Activated naive CD4-positive, alpha-beta T cell treated with anti-CD3 and anti-CD28 coated beads, Interleukin-2, amount 10 ng/mL, durations not matched to agents 7 days and 5 days (primary cell): Measurements from ENCODE around the gene HPCAL1.
"Not testable (repeated sequence)": the region's sequence is repeated elsewhere in the genome, so short reads cannot be mapped to it uniquely, and the experiment has no call there.

Source experiments
- CTCF ChIA-PET: fragments of 350-600 bp; sonication (Branson Sonifier 250); formaldehyde crosslinking; loops from one replicate; lab custom pipeline; 2021; ENCODE audit warnings: antibody characterized with exemption; lab: Charles Lee
- DNase-seq: peaks from one replicate; pipeline ENCODE4 v3.0.0-alpha.2; 2020
- H3K27ac Mint-ChIP-seq: one replicate; pipeline ENCODE4 v1.8.0; 2021; ENCODE audit warnings: mild to moderate bottlenecking, moderate library complexity, mixed read lengths
- H3K27me3 Mint-ChIP-seq: one replicate; pipeline ENCODE4 v1.8.0; 2021; ENCODE audit warnings: mild to moderate bottlenecking, mixed read lengths
- H3K36me3 Mint-ChIP-seq: one replicate; pipeline ENCODE4 v1.8.0; 2021; ENCODE audit warnings: mixed read lengths
- H3K4me1 Mint-ChIP-seq: one replicate; pipeline ENCODE4 v1.8.0; 2021; ENCODE audit warnings: mixed read lengths
- H3K4me3 Mint-ChIP-seq: one replicate; pipeline ENCODE4 v1.8.0; 2021; ENCODE audit warnings: mild to moderate bottlenecking, moderate library complexity, mixed read lengths
- H3K9me3 Mint-ChIP-seq: one replicate; pipeline ENCODE4 v1.8.0; 2021; ENCODE audit warnings: mixed read lengths

HPCAL1 gene

GRCh38 chr2:10441948-10442347 lies 139.2 kb downstream of the HPCAL1 start:
- Mint-ChIP-seq H3K27me3 (no peaks in the 10 kb centered on the region), H3K4me3 (no peak overlapping the region), H3K4me1 (peaks cover 22% of the 10 kb centered on the region), H3K27ac (no peak overlapping the region), H3K9me3 (no peaks in the 10 kb centered on the region), H3K36me3 (peaks cover 41% of the 10 kb centered on the region)
- DNase-seq = peak; percentile 10
- CTCF ChIA-PET = no interaction called here

GRCh38 chr2:10442469-10443126 lies 139.9 kb downstream of the HPCAL1 start:
- Mint-ChIP-seq H3K36me3 (peaks cover 41% of the 10 kb centered on the region), H3K4me1 (peaks cover 28% of the 10 kb centered on the region)
- H3K27ac Mint-ChIP-seq, H3K27me3 Mint-ChIP-seq, DNase-seq, H3K4me3 Mint-ChIP-seq, H3K9me3 Mint-ChIP-seq: not testable (repeated sequence)
- CTCF ChIA-PET = interaction anchor here (1.2 kb wide), 1 partner anchor 7 kb away, joined by 7 read pairs; no protein-coding TSS in a partner anchor

- Mint-ChIP-seq H3K4me3 (no peak overlapping the region), H3K9me3 (no peaks in the 10 kb centered on the region), H3K36me3 (peaks cover 40% of the 10 kb centered on the region), H3K27ac (no peak overlapping the region), H3K4me1 (peaks cover 32% of the 10 kb centered on the region), H3K27me3 (no peaks in the 10 kb centered on the region)
- DNase-seq = no peak
- CTCF ChIA-PET = interaction anchor here (0.9 to 4.0 kb wide), 3 partner anchors 9 to 215 kb away, joined by 4 to 31 read pairs (median 5); no protein-coding TSS in a partner anchor
Measured at GRCh38 chr2:10444463-10444862, 141.8 kb downstream of the HPCAL1 start.

GRCh38 chr2:10446631-10447030 lies 143.9 kb downstream of the HPCAL1 start:
- no peak for DNase-seq
- no peaks in the 10 kb centered on the region for H3K9me3 Mint-ChIP-seq
- no peaks in the 10 kb centered on the region for H3K27me3 Mint-ChIP-seq
- CTCF ChIA-PET = interaction anchor here (1.0 to 4.0 kb wide), 7 partner anchors 11 to 374 kb away, joined by 3 to 31 read pairs (median 7); no protein-coding TSS in a partner anchor
- H3K36me3 Mint-ChIP-seq = peaks cover 31% of the 10 kb centered on the region
- H3K27ac Mint-ChIP-seq = no peak overlapping the region
- peak overlapping the region; percentile 63 for H3K4me3 Mint-ChIP-seq
- H3K4me1 Mint-ChIP-seq = peaks cover 39% of the 10 kb centered on the region

- Mint-ChIP-seq H3K27ac (peak overlapping the region; percentile 88), H3K4me1 (peaks cover 42% of the 10 kb centered on the region), H3K9me3 (no peaks in the 10 kb centered on the region), H3K27me3 (no peaks in the 10 kb centered on the region), H3K36me3 (peaks cover 23% of the 10 kb centered on the region), H3K4me3 (peak overlapping the region; percentile 87)
- CTCF ChIA-PET = interaction anchor here (1.0 to 4.0 kb wide), 6 partner anchors 12 to 307 kb away, joined by 3 to 31 read pairs (median 8); no protein-coding TSS in a partner anchor
- DNase-seq = peak; percentile 68
Measured at GRCh38 chr2:10447300-10447894, 144.7 kb downstream of the HPCAL1 start.

- peak; percentile 97 for DNase-seq
- peak within 1 kb of the TSS; percentile 94 for H3K27ac Mint-ChIP-seq
- H3K4me3 Mint-ChIP-seq = peak within 1 kb of the TSS; percentile 87
- no peaks in the 10 kb centered on the region for H3K9me3 Mint-ChIP-seq
- peaks cover 21% of the 10 kb centered on the region for H3K36me3 Mint-ChIP-seq
- H3K4me1 Mint-ChIP-seq = peaks cover 42% of the 10 kb centered on the region
- no peaks in the 10 kb centered on the region for H3K27me3 Mint-ChIP-seq
- CTCF ChIA-PET = interaction anchor here (1.0 to 4.0 kb wide), 5 partner anchors 13 to 219 kb away, joined by 4 to 31 read pairs (median 8); no protein-coding TSS in a partner anchor
Measured at GRCh38 chr2:10447895-10448575, 145.3 kb downstream of the HPCAL1 start, which contains the start of gene ODC1. Gene ODC1 (minus strand): TSS chr2:10448327. CDS start chr2:10445032, 3,295 bp downstream.

GRCh38 chr2:10448576-10449485 lies 146.1 kb downstream of the HPCAL1 start:
- Mint-ChIP-seq H3K36me3 (peaks cover 14% of the 10 kb centered on the region), H3K27me3 (no peaks in the 10 kb centered on the region)

GRCh38 chr2:10449486-10449831 lies 146.8 kb downstream of the HPCAL1 start:
- Mint-ChIP-seq H3K36me3 (peaks cover 9% of the 10 kb centered on the region), H3K9me3 (no peaks in the 10 kb centered on the region), H3K27ac (peak overlapping the region; percentile 94), H3K4me1 (peaks cover 43% of the 10 kb centered on the region), H3K4me3 (peak overlapping the region; percentile 78), H3K27me3 (no peaks in the 10 kb centered on the region)
- no peak for DNase-seq
- CTCF ChIA-PET = no interaction called here

More at GRCh38 chr2:10448576-10449485, 146.1 kb downstream of the HPCAL1 start:
- H3K9me3 Mint-ChIP-seq = no peaks in the 10 kb centered on the region
- H3K27ac Mint-ChIP-seq = peak overlapping the region; percentile 94
- H3K4me3 Mint-ChIP-seq = peak overlapping the region; percentile 78
- peak; percentile 96 for DNase-seq
- CTCF ChIA-PET = interaction anchor here (2.1 to 2.8 kb wide), 2 partner anchors 211 to 219 kb away, joined by 8 to 16 read pairs; no protein-coding TSS in a partner anchor
- peaks cover 45% of the 10 kb centered on the region for H3K4me1 Mint-ChIP-seq

- Mint-ChIP-seq H3K4me1 (peaks cover 37% of the 10 kb centered on the region), H3K27ac (no peak overlapping the region), H3K27me3 (peaks cover 5% of the 10 kb centered on the region), H3K36me3 (peaks cover 3% of the 10 kb centered on the region), H3K9me3 (no peaks in the 10 kb centered on the region), H3K4me3 (peak overlapping the region; percentile 78)
- CTCF ChIA-PET = interaction anchor here (0.5 to 0.6 kb wide), 2 partner anchors 209 to 308 kb away, joined by 3 read pairs; no protein-coding TSS in a partner anchor
- peak; percentile 17 for DNase-seq
Measured at GRCh38 chr2:10449838-10450691, 147.4 kb downstream of the HPCAL1 start.

GRCh38 chr2:10451819-10452218 lies 149.1 kb downstream of the HPCAL1 start:
- peaks cover 1% of the 10 kb centered on the region for H3K36me3 Mint-ChIP-seq
- H3K27ac Mint-ChIP-seq = no peak overlapping the region
- no peaks in the 10 kb centered on the region for H3K9me3 Mint-ChIP-seq
- H3K4me1 Mint-ChIP-seq = peaks cover 23% of the 10 kb centered on the region
- no peak for DNase-seq
- no peak overlapping the region for H3K4me3 Mint-ChIP-seq
- H3K27me3 Mint-ChIP-seq = peaks cover 13% of the 10 kb centered on the region
- CTCF ChIA-PET = no interaction called here

GRCh38 chr2:10452312-10452711 lies 149.6 kb downstream of the HPCAL1 start:
- Mint-ChIP-seq H3K27me3 (peaks cover 17% of the 10 kb centered on the region), H3K36me3 (peaks cover 1% of the 10 kb centered on the region), H3K9me3 (no peaks in the 10 kb centered on the region), H3K27ac (no peak overlapping the region), H3K4me3 (no peak overlapping the region), H3K4me1 (peaks cover 19% of the 10 kb centered on the region)
- no peak for DNase-seq
- CTCF ChIA-PET = no interaction called here

GRCh38 chr2:10452956-10453904 lies 150.5 kb downstream of the HPCAL1 start:
- H3K4me1 Mint-ChIP-seq = peaks cover 17% of the 10 kb centered on the region
- H3K27ac Mint-ChIP-seq = no peak overlapping the region
- CTCF ChIA-PET = no interaction called here
- no peaks in the 10 kb centered on the region for H3K9me3 Mint-ChIP-seq
- H3K27me3 Mint-ChIP-seq = peaks cover 23% of the 10 kb centered on the region
- peaks cover 1% of the 10 kb centered on the region for H3K36me3 Mint-ChIP-seq
- DNase-seq = no peak
- no peak overlapping the region for H3K4me3 Mint-ChIP-seq
